Fibroblast of skin of right biceps (primary cell): ENCODE measurements around the gene ARPC1B.
"Not testable (repeated sequence)": the region's sequence is repeated elsewhere in the genome, so short reads cannot be mapped to it uniquely, and the experiment has no call there.

Experiments used
- DNase-seq: peaks from one replicate; pipeline ENCODE4 v3.0.0-alpha.2; 2013

ARPC1B gene

GRCh38 chr7:99410635-99411034 is 36.1 kb downstream of the ARPC1B start:
- no peak for DNase-seq

- peak; percentile 47 for DNase-seq
Measured at GRCh38 chr7:99415513-99416127, 41.1 kb downstream of the ARPC1B start.

- no peak for DNase-seq
Measured at GRCh38 chr7:99418260-99418659, 43.7 kb downstream of the ARPC1B start.

GRCh38 chr7:99419323-99420021 is 44.9 kb downstream of the ARPC1B start:
- no peak for DNase-seq

GRCh38 chr7:99420213-99420612 is 45.7 kb downstream of the ARPC1B start:
- no peak for DNase-seq

GRCh38 chr7:99420986-99421385 is 46.5 kb downstream of the ARPC1B start:
- no peak for DNase-seq

- no peak for DNase-seq
Measured at GRCh38 chr7:99422186-99422585, 47.7 kb downstream of the ARPC1B start.

- DNase-seq, result no peak
Measured at GRCh38 chr7:99422625-99423024, 48.1 kb downstream of the ARPC1B start.

GRCh38 chr7:99424932-99425730 is 50.6 kb downstream of the ARPC1B start:
- no peak for DNase-seq

GRCh38 chr7:99428972-99429566 is 54.5 kb downstream of the ARPC1B start:
- no peak for DNase-seq

- DNase-seq, result no peak
Measured at GRCh38 chr7:99429756-99430155, 55.2 kb downstream of the ARPC1B start.

GRCh38 chr7:99431756-99432540 is 57.4 kb downstream of the ARPC1B start:
- DNase-seq, result not testable (repeated sequence)

- DNase-seq, result no peak
Measured at GRCh38 chr7:99433158-99433557, 58.6 kb downstream of the ARPC1B start.

- DNase-seq, result no peak
Measured at GRCh38 chr7:99437946-99438572, 63.5 kb downstream of the ARPC1B start.

GRCh38 chr7:99438573-99439480 is 64.3 kb downstream of the ARPC1B start, which contains the start of the genes CPSF4 and PTCD1:
CPSF4 (plus strand) TSS chr7:99438943; CDS start chr7:99439083, 140 bp downstream.
PTCD1 (minus strand) TSS chr7:99438798; CDS start chr7:99435242, 3,556 bp downstream.
- DNase-seq, result peak; percentile 95

- DNase-seq, result peak; percentile 26
Measured at GRCh38 chr7:99440195-99440594, 65.7 kb downstream of the ARPC1B start.
